Measurements from ENCODE around the gene SPAG7.

Gene SPAG7

GRCh38 chr17:4939546-4939795 is 28.1 kb downstream of the SPAG7 start:
- H3K4me1 ChIP-seq (ENCODE audit: insufficient read depth, low read length, severe bottlenecking) = peaks cover 48% of the 10 kb centered on the region
- H3K27me3 ChIP-seq (ENCODE audit: insufficient read depth, low read length) = no peaks in the 10 kb centered on the region
- H3K79me2 ChIP-seq (ENCODE audit: insufficient read depth, low read length) = peaks cover 16% of the 10 kb centered on the region; the same call in 1 of the 2 replicates
- H3K9me3 ChIP-seq (ENCODE audit: low read length) = no peaks in the 10 kb centered on the region
- peak overlapping the region; percentile 85 for H3K4me3 ChIP-seq (ENCODE audit: low read depth, low read length, poor library complexity, severe bottlenecking)
- H3F3A ChIP-seq (ENCODE audit: insufficient read depth, low read length) = peaks cover 8% of the 10 kb centered on the region
- no peaks in the 10 kb centered on the region for H3K9me2 ChIP-seq (ENCODE audit: low read depth, low read length)
- peak overlapping the region; percentile 84 for H3K4me2 ChIP-seq (ENCODE audit: low read length)
- peak overlapping the region; percentile 98 for H3K9ac ChIP-seq (ENCODE audit: low read length)
- peak overlapping the region; percentile 85 for H3K27ac ChIP-seq (ENCODE audit: low read depth, low read length, poor library complexity, severe bottlenecking)
- H4K20me1 ChIP-seq (ENCODE audit: insufficient read depth, low read length) = no peaks in the 10 kb centered on the region
- TF ChIP-seq CTCF (IDR thresholded peaks at IDR 0.05; ENCODE audit: low read length) = no peak
- no peak for TF ChIP-seq EZH2 (IDR thresholded peaks at IDR 0.05; ENCODE audit: borderline replicate concordance, low read length)
- H2AFZ ChIP-seq (ENCODE audit: low read length) = no peak overlapping the region
- peaks cover 66% of the 10 kb centered on the region for H3K36me3 ChIP-seq (ENCODE audit: insufficient read depth, low read length)

GRCh38 chr17:4938688-4939545 is 28.7 kb downstream of the SPAG7 start:
- Histone ChIP-seq H3K9me3 (ENCODE audit: low read length) (no peaks in the 10 kb centered on the region), H3K9ac (ENCODE audit: low read length) (peak overlapping the region; percentile 98), H3K36me3 (ENCODE audit: insufficient read depth, low read length) (peaks cover 61% of the 10 kb centered on the region), H3K27me3 (ENCODE audit: insufficient read depth, low read length) (no peaks in the 10 kb centered on the region), H3K79me2 (ENCODE audit: insufficient read depth, low read length) (peaks cover 16% of the 10 kb centered on the region; the same call in 1 of the 2 replicates), H3K9me2 (ENCODE audit: low read depth, low read length) (no peaks in the 10 kb centered on the region), H2AFZ (ENCODE audit: low read length) (no peak overlapping the region), H3K27ac (ENCODE audit: low read depth, low read length, poor library complexity, severe bottlenecking) (peak overlapping the region; percentile 85), H3F3A (ENCODE audit: insufficient read depth, low read length) (peaks cover 4% of the 10 kb centered on the region; the same call in 1 of the 2 replicates), H4K20me1 (ENCODE audit: insufficient read depth, low read length) (no peaks in the 10 kb centered on the region), H3K4me3 (ENCODE audit: low read depth, low read length, poor library complexity, severe bottlenecking) (peak overlapping the region; percentile 85), H3K4me1 (ENCODE audit: insufficient read depth, low read length, severe bottlenecking) (peaks cover 45% of the 10 kb centered on the region), H3K4me2 (ENCODE audit: low read length) (peak overlapping the region; percentile 84)
- TF ChIP-seq CTCF (IDR thresholded peaks at IDR 0.05; ENCODE audit: low read length) = no peak; the same call in 1 of the 2 replicates
- no peak for TF ChIP-seq EZH2 (IDR thresholded peaks at IDR 0.05; ENCODE audit: borderline replicate concordance, low read length)

- no peak overlapping the region for H2AFZ ChIP-seq (ENCODE audit: low read length)
- no peaks in the 10 kb centered on the region for H3K9me3 ChIP-seq (ENCODE audit: low read length)
- no peaks in the 10 kb centered on the region for H3F3A ChIP-seq (ENCODE audit: insufficient read depth, low read length)
- peak overlapping the region; percentile 85 for H3K4me3 ChIP-seq (ENCODE audit: low read depth, low read length, poor library complexity, severe bottlenecking)
- peak overlapping the region; percentile 84 for H3K4me2 ChIP-seq (ENCODE audit: low read length)
- H3K79me2 ChIP-seq (ENCODE audit: insufficient read depth, low read length) = peaks cover 16% of the 10 kb centered on the region; the same call in 1 of the 2 replicates
- H3K9me2 ChIP-seq (ENCODE audit: low read depth, low read length) = no peaks in the 10 kb centered on the region
- TF ChIP-seq EZH2 (IDR thresholded peaks at IDR 0.05; ENCODE audit: borderline replicate concordance, low read length) (no peak), CTCF (IDR thresholded peaks at IDR 0.05; ENCODE audit: low read length) (no peak)
- peak overlapping the region; percentile 98; the same call in 1 of the 2 replicates for H3K9ac ChIP-seq (ENCODE audit: low read length)
- H4K20me1 ChIP-seq (ENCODE audit: insufficient read depth, low read length) = no peaks in the 10 kb centered on the region
- H3K27me3 ChIP-seq (ENCODE audit: insufficient read depth, low read length) = no peaks in the 10 kb centered on the region
- H3K27ac ChIP-seq (ENCODE audit: low read depth, low read length, poor library complexity, severe bottlenecking) = no peak overlapping the region
- peaks cover 36% of the 10 kb centered on the region for H3K4me1 ChIP-seq (ENCODE audit: insufficient read depth, low read length, severe bottlenecking)
- H3K36me3 ChIP-seq (ENCODE audit: insufficient read depth, low read length) = peaks cover 53% of the 10 kb centered on the region
Measured at GRCh38 chr17:4938069-4938491, 29.5 kb downstream of the SPAG7 start.

All from OCI-LY1 (cell line).